T47D (cell line): ENCODE measurements around the gene COL6A5.
A peak's percentile ranks its signal among the peaks of the same experiment; 100 is the strongest.
"Not testable (repeated sequence)": the region's sequence is repeated elsewhere in the genome, so short reads cannot be mapped to it uniquely, and the experiment has no call there.

Experiments used
- DNase-seq, 2 experiments: peaks; one replicate each; pipeline versions ENCODE4 v3.0.0 to v3.0.0-alpha.2; 2011 to 2012; ENCODE audit warnings: low read depth in 1 of 2, low spot score in 1 of 2
- JUND ChIP-seq: IDR thresholded peaks from 2 replicates; pipeline ENCODE4 v1.6.1; 2012; ENCODE audit warnings: low read depth
- in situ Hi-C: cut with HindIII; loops from 2 replicates; pipeline ENCODE4 v1.10.0; 2016; ENCODE audit warnings: low sequenced_read_pairs, low pct_unique_long_range_greater_than_20kb

Gene COL6A5

GRCh38 chr3:130395916-130396315, 50.4 kb downstream of the COL6A5 start:
- TF ChIP-seq JUND: no peak
- peak in 1 of 2 experiments; percentile 49 for DNase-seq
- in situ Hi-C loops: no loop called here

DNA sequence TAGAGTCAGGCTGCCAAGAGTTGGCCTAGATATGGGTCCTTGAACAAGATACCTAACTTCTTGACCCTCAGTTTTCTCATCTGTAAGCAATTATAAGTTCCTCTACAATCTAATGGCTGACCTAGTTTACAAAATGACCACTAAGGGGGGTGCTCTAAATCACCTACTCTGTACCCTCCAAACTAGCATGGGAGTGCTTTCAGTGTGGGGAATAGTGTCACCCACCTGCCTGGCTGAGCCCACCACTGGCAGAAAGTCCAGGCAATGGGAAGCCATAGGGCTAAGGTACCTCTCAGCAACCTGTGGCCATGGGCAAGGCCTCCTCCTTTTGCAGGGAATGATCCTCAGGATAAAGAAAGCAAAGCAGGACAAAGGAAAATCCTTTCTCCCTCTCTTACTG, 58.9 kb downstream of the COL6A5 start:
- DNase-seq: no peak
- in situ Hi-C loops: no loop called here
- no peak for TF ChIP-seq JUND

DNA sequence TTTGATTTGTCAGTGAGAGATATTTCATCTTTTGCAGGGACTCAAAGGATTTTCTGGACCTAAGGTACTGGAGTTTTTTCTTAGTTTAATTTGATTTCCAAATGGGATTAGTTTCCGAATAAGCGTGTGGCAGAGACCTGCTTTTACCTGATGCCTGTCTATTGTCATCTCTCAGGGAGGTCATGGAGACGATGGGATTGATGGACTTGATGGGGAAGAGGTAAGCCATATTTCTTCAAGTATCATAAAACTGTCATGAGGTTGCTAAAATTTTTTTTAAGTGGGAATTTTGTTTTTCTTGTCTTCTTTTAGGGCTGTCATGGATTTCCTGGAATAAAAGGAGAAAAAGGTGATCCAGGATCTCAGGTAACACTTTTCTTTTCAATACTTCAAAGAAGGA, 60.5 kb downstream of the COL6A5 start:
- no peak for TF ChIP-seq JUND
- DNase-seq: no peak
- in situ Hi-C loops: no loop called here

GRCh38 chr3:130408253-130408652, 62.8 kb downstream of the COL6A5 start:
- DNase-seq: peak in 1 of 2 experiments; percentile 21
- in situ Hi-C loops: not testable (repeated sequence)

DNA sequence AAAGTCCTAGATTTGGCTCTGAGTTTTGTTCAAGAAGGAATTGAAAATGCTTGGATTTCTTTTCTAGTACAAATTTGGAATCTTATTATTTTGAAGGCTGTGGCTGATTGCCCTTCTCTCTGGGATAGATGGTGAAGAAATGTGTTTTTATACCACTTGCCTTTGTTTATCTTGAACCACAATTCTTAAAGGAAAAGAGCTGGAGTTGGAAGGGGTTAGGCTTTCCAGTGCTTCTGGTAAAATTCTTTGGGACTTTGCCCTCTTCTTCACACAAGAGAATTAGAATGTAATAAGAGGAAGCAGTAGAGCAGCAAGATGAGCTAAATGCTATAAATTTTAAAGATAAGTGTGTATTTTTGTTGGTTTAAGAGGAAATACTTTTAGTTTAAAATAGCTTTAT, 65.8 kb downstream of the COL6A5 start:
- in situ Hi-C loops: no loop called here
- DNase-seq: no peak
- TF ChIP-seq JUND: no peak

DNA sequence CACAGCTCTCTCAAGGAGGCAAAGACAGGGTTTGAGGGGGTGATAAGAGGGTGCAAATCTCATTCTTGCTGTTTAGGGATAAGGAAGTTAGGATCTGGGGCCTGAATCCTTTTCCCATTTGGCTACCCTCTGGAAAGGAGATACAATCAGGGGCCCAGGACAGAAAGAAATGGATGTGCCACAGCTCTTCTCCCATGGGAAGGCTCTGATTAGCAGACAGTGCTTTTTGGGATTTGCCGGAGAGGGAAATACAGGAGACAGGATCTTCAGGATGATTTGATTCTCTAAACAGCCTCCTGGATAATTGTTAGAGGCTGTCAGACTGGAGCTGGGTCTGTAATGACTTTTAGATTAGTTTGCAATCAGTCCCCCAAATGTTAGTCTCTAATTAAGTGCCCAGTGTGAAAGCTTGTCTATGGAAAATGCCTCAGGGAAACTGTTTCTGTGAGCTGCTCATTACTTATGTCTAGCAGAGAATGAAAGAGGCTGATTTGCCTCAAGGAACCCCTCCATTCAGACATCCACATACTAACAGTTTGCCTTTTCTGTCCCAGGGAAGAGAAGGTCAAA, 67.6 kb downstream of the COL6A5 start:
- in situ Hi-C loops: no loop called here
- no peak for TF ChIP-seq JUND
- no peak for DNase-seq

DNA sequence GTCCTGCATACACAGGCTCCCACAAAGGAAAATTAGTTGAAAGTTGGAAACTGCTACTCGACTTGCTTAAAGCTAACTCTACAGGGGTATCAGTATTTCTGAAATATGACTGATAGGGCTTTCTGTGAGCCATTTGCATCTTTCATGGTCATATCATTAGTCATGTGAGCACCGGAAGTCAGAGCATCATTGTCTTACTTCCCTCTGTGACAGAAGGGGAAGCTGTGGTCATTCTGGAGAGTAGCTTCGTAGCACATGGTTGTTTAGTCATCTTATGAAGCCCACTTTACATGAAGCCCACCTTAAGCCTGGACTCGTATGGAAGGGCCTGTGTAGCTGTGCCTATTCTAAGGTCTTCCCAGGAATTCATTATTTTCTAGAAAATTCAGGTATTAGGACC, 69.0 kb downstream of the COL6A5 start:
- TF ChIP-seq JUND: no peak
- in situ Hi-C loops: no loop called here

DNA sequence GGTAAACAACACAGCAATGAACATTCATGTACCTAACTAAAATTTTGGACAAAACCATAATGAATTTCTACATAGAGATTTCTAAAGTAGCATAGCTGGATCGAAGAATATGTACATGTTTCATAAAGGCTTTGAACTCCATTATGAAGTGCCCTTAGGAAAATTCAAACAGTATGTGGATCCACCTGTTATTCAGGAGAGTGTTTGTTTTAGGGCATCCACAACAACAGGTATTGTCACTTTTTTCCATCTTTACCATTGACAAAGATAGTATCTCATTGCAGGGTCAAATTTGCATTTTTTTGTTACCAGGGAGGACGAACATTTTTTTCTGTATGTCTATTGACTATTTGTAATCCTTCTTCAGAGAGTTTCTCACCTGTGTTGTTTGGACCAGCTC, 75.0 kb downstream of the COL6A5 start:
- in situ Hi-C loops: no loop called here
- DNase-seq: peak in 1 of 2 experiments; percentile 68
- no peak for TF ChIP-seq JUND

More for the DNA sequence above, 69.0 kb downstream of the COL6A5 start:
- DNase-seq: no peak

DNA sequence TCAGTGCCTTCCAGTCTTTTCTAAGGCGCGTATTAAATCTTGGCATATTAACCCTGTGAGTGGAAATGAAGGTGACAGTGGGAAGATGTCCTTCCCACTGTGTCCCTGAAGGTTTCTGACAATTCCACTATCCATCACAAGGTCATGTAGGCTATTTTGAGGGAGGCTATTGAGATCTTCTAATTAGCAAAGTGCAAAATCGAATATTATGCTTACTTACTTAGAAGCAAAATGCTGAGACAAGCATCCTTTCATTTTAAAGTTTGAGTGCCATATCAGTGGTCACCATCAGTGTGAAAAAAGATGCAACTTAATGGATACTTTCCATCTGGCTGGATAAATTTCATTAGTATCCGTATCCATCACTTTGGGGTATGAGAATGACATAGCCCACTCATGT, 77.6 kb downstream of the COL6A5 start:
- in situ Hi-C loops: no loop called here
- TF ChIP-seq JUND: no peak
- DNase-seq: no peak

DNA sequence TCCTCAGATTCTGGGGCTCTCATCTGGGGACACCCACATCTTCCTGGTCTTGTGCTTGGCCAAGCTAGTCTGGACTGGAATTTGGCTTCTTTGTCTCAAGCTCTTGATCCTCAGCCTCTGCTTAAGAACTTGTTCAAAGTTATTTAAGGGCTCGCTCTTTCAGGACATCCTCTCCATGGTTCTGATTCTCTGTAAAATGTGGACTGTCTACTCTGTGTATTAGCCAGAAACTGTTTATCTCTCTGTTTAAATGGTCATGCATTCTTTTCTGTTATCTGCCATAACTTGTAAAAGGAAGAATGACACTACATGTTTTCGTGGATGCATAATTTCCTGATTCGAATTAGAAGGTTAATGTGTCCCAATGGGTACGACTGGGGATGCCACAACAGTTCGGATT, 79.4 kb downstream of the COL6A5 start:
- no peak for DNase-seq
- no peak for TF ChIP-seq JUND
- in situ Hi-C loops: no loop called here

GRCh38 chr3:130425484-130425883, 80.0 kb downstream of the COL6A5 start:
- no peak for TF ChIP-seq JUND
- in situ Hi-C loops: no loop called here
- no peak for DNase-seq

DNA sequence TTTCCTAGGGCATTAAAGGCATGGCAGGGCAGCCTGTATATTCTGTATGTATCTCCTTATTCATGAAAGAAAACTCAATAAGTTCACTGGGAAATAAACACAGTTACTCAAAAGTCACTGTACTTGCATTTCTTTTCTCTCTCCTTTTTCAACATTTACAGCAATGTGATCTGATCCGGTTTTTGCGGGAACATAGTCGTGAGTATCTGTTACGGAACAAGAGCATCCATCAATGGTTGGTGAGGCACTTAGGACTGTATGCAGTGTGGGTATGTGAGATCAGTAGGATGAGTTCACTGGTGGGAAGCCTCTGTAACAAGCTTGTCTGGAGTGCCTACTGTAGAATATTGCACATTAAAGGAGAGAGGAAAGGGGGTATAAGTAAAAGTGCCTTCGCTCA, 80.7 kb downstream of the COL6A5 start:
- DNase-seq: no peak
- TF ChIP-seq JUND: no peak
- in situ Hi-C loops: no loop called here

- no peak for TF ChIP-seq JUND
- no peak for DNase-seq
- in situ Hi-C loops: no loop called here
These were observed 83.6 kb downstream of the COL6A5 start for GRCh38 chr3:130428871-130429712.

- DNase-seq: no peak
- TF ChIP-seq JUND: no peak
- in situ Hi-C loops: no loop called here
These were observed 84.2 kb downstream of the COL6A5 start for GRCh38 chr3:130429713-130430023.
